Embryonic facial prominence (tissue), 1 donor: ENCODE results near the gene ATG10.
"Not testable (repeated sequence)": the region's sequence is repeated elsewhere in the genome, so short reads cannot be mapped to it uniquely, and the experiment has no call there.

Source experiments
- DNase-seq: peaks from one replicate; pipeline ENCODE4 v3.0.0-alpha.2; 2016; ENCODE audit errors: extremely low spot score

ATG10 gene

GRCh38 chr5:82222597-82223574, 251.1 kb downstream of the ATG10 start:
- no peak for DNase-seq

GRCh38 chr5:82225525-82226172, 253.8 kb downstream of the ATG10 start:
- DNase-seq, result peak; percentile 57

- DNase-seq, result no peak
Measured at GRCh38 chr5:82234885-82235284, 263.1 kb downstream of the ATG10 start.

- no peak for DNase-seq
Measured at GRCh38 chr5:82244151-82244550, 272.3 kb downstream of the ATG10 start.

GRCh38 chr5:82244854-82245635, 273.2 kb downstream of the ATG10 start:
- no peak for DNase-seq

- DNase-seq, result no peak
Measured at GRCh38 chr5:82246960-82247574, 275.2 kb downstream of the ATG10 start.

GRCh38 chr5:82252744-82253143, 280.9 kb downstream of the ATG10 start:
- no peak for DNase-seq

GRCh38 chr5:82255844-82256243, 284.0 kb downstream of the ATG10 start:
- no peak for DNase-seq

GRCh38 chr5:82257247-82257646, 285.4 kb downstream of the ATG10 start:
- no peak for DNase-seq

- no peak for DNase-seq
Measured at GRCh38 chr5:82257729-82258128, 285.9 kb downstream of the ATG10 start.

GRCh38 chr5:82259172-82259800, 287.5 kb downstream of the ATG10 start:
- no peak for DNase-seq

- DNase-seq, result no peak
Measured at GRCh38 chr5:82265047-82265446, 293.2 kb downstream of the ATG10 start.

- not testable (repeated sequence) for DNase-seq
Measured at GRCh38 chr5:82267297-82267933, 295.6 kb downstream of the ATG10 start.

- not testable (repeated sequence) for DNase-seq
Measured at GRCh38 chr5:82269363-82269762, 297.5 kb downstream of the ATG10 start.

GRCh38 chr5:82272571-82273356, 300.9 kb downstream of the ATG10 start:
- DNase-seq, result not testable (repeated sequence)

GRCh38 chr5:82273426-82273825, 301.6 kb downstream of the ATG10 start:
- DNase-seq, result not testable (repeated sequence)

- no peak for DNase-seq
Measured at GRCh38 chr5:82274343-82275211, 302.8 kb downstream of the ATG10 start.

- no peak for DNase-seq
Measured at GRCh38 chr5:82275216-82275664, 303.4 kb downstream of the ATG10 start.
